GM06990 (cell line): ENCODE results near the gene IL12RB2.

Experiments
- DNase-seq: peaks from one replicate; pipeline ENCODE4 v3.0.0-alpha.2; 2011; ENCODE audit not compliant: insufficient read length; ENCODE audit errors: extremely low read depth
- H3K27me3 ChIP-seq: replicated peaks from 2 replicates; pipeline ENCODE4 v1.6.0; 2011; ENCODE audit warnings: low read length; ENCODE audit not compliant: control insufficient read depth, insufficient read depth
- H3K36me3 ChIP-seq: 2 replicates; pipeline ENCODE4 v1.5.1; 2011; ENCODE audit warnings: low read length; ENCODE audit not compliant: control insufficient read depth, insufficient read depth
- H3K4me3 ChIP-seq: replicated peaks from 2 replicates; pipeline ENCODE4 v1.5.1; 2011; ENCODE audit warnings: low read depth, mild to moderate bottlenecking, control low read depth, low read length
- TF ChIP-seq, protein P1 (sequence below): IDR thresholded peaks from 2 replicates; pipeline ENCODE4 v1.5.1; 2011; ENCODE audit warnings: low read length, control low read depth, mild to moderate bottlenecking, inconsistent platforms; ENCODE audit not compliant: insufficient read depth, poor library complexity, severe bottlenecking

IL12RB2 gene

DNA sequence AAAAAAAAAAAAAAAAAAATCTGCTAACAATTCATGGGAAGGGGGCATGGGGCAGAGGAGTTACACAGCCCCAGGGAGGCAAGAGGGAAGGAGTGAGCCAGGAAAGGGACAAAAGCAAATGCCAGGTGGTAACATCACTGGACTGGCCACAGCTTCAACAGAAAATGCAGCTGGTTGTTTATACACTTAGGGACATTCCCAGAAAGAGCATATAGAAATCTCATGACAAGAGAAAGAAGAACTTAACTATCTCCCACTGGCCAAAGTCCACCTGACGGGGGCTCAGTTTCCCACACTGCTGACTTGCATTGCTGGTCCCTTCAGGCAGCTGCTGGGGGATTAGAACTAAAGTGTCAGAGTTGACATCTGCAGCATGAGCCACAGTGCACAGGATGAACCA, 14.8 kb downstream of the IL12RB2 start:
- Histone ChIP-seq H3K36me3 (no peaks in the 10 kb centered on the region), H3K27me3 (no peaks in the 10 kb centered on the region), H3K4me3 (no peak overlapping the region)
- TF ChIP-seq, protein P1, sequence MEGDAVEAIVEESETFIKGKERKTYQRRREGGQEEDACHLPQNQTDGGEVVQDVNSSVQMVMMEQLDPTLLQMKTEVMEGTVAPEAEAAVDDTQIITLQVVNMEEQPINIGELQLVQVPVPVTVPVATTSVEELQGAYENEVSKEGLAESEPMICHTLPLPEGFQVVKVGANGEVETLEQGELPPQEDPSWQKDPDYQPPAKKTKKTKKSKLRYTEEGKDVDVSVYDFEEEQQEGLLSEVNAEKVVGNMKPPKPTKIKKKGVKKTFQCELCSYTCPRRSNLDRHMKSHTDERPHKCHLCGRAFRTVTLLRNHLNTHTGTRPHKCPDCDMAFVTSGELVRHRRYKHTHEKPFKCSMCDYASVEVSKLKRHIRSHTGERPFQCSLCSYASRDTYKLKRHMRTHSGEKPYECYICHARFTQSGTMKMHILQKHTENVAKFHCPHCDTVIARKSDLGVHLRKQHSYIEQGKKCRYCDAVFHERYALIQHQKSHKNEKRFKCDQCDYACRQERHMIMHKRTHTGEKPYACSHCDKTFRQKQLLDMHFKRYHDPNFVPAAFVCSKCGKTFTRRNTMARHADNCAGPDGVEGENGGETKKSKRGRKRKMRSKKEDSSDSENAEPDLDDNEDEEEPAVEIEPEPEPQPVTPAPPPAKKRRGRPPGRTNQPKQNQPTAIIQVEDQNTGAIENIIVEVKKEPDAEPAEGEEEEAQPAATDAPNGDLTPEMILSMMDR, result no peak
- no peak for DNase-seq

DNA sequence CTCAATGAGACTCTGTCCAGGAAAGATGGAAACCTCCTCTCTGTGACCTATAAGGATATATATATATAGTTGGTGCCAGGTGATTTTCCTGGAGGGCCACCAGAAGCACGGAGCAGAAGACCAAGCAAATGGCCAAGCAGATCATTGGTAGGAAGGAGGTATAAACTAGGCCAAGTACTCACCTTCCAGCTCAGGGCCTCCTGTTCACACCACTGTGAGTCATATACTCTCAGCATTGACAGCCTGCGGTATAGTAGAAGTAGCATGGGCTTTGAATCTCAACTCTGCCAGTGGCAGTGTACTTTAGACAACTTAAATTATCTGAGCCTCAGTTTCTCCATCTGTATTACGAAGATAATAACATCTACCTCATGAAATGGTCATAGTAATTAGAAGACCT, 15.4 kb downstream of the IL12RB2 start:
- no peak for DNase-seq
- H3K27me3 ChIP-seq, result no peaks in the 10 kb centered on the region
- H3K4me3 ChIP-seq, result no peak overlapping the region
- TF ChIP-seq, protein P1, result no peak
- H3K36me3 ChIP-seq, result no peaks in the 10 kb centered on the region

DNA sequence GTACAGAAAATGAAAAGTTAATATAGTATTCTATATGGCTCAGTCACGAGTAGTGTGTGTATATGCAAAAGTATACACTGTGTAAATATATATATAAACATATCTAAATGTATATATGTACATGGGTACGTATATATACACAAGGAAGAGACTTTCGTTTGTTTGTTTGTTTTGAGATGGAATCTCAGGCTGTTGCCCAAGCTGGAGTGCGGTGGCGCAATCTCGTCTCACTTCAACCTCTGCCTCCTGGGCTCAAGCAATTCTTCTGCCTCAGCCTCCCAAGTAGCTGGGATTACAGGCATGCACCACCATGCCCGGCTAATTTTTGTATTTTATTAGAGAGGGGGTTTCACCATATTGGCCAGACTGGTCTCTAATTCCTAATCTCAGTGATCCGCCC, 16.4 kb downstream of the IL12RB2 start:
- TF ChIP-seq, protein P1, result no peak
- DNase-seq, result no peak
- H3K27me3 ChIP-seq, result no peaks in the 10 kb centered on the region
- H3K4me3 ChIP-seq, result no peak overlapping the region
- no peaks in the 10 kb centered on the region for H3K36me3 ChIP-seq

DNA sequence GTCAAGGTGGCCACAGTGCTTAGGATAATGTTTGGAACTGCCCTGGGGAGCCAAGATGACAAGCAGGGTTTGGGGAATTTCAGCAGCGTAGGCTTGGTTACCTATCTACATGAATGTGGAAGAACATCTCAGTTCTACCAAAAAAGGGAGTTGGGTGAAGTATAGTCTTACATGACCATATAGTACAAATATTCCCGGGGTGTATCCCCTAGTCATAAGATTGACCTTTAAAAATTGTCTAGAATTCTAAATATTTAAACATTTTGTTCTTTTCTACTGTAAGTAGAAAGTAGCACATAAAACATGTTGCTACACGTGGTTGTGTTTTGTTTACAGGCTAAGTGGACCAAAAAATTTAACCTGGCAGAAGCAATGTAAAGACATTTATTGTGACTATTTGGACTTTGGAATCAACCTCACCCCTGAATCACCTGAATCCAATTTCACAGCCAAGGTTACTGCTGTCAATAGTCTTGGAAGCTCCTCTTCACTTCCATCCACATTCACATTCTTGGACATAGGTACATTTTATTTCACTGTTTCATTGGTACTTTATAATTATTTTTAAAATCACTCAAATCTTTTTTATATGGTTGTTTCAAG, 20.3 kb downstream of the IL12RB2 start:
- no peaks in the 10 kb centered on the region for H3K36me3 ChIP-seq
- TF ChIP-seq, protein P1, result no peak
- DNase-seq, result no peak
- no peaks in the 10 kb centered on the region for H3K27me3 ChIP-seq
- H3K4me3 ChIP-seq, result no peak overlapping the region

DNA sequence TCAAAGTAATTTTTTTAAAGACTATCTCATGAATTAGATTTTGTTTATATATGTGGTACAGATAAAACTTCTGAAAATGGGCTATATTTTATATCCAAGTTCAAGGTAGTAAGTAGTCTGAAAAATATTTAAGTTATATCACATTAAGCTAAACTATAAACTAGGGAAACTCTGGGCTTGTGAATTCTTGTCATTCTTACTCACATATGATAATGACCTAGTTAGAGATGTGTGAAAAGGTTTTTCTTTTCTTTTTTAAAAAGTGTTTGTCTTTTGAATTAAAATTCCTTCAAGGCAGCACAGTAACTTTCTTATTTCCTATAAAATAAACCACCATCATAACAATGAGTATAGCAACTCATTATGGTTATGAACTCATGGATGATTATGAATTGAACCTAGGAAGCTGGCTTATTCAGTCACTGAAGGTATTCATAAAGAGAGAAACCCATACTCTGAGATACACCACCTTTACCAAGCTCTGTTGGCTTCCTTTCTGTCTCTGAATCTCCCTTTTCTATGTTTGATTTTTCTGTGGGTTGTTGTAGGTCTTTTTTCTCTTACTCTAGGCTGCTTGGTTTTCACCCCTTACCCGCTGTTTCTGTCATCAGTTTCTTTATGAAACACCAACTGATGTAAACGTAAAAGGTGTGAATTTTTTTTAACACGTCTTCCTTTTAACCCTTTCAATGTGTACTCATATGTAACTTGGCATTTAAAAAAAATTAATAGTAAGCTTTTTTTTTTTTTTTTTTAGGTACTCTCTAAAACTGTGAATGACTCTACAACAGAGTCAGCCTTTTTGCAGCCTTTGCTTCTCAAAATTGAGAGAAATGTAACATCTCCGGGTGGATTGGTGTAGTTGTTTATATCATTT, 25.2 kb downstream of the IL12RB2 start:
- DNase-seq, result peak; percentile 74
- TF ChIP-seq, protein P1, result no peak
- Histone ChIP-seq H3K36me3 (no peaks in the 10 kb centered on the region), H3K4me3 (no peak overlapping the region), H3K27me3 (no peaks in the 10 kb centered on the region)

DNA sequence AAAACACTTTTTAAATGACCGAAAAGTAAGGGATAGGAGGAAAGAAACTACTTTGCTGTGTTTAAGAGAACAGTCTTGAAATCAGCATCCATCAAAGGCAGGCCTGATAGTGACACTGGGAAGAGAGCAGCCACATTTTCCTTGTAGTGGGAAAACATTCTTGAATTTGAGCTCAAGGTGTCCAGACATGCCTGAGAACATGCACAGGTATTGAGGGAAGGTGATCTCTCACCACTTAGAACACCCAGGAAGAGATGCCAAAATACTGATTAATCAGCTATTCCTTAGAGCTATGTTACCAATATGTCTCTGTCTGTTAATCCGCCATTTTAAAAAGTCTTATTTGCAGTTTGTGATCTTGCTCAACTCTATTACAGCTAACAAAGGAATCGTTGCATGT, 25.9 kb downstream of the IL12RB2 start:
- TF ChIP-seq, protein P1, result no peak
- no peak for DNase-seq
- no peak overlapping the region for H3K4me3 ChIP-seq
- H3K36me3 ChIP-seq, result no peaks in the 10 kb centered on the region
- no peaks in the 10 kb centered on the region for H3K27me3 ChIP-seq
